ENCODE data around the gene CSRP1.
"Not testable (repeated sequence)": the region's sequence is repeated elsewhere in the genome, so short reads cannot be mapped to it uniquely, and the experiment has no call there.

The CSRP1 gene

DNA sequence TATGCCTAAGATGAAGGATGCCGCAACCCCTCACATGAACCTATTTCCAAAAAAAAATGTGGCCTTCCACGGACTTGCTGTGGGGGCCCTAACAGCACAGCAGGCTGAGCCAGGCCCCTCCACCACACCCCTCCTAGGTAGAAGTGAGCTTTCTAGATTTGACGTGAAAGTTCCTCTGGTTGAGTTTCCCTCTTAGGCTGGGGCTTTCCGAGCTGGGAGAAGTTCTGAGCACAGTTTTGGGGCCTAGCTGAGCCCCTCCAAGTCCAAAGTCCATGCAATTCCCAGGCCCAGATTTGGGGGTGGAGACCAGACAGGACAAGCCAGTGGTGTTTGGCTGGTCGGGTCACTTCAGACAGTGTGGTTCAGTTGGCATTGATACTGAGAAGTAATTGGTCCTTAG is 24.2 kb downstream of the CSRP1 start:
- no peak for DNase-seq (ENCODE audit: low spot score)
- Histone ChIP-seq H3K27ac (peak overlapping the region; percentile 40 to 86), H3K4me3 (no peak overlapping the region)
- TF ChIP-seq, protein P1, sequence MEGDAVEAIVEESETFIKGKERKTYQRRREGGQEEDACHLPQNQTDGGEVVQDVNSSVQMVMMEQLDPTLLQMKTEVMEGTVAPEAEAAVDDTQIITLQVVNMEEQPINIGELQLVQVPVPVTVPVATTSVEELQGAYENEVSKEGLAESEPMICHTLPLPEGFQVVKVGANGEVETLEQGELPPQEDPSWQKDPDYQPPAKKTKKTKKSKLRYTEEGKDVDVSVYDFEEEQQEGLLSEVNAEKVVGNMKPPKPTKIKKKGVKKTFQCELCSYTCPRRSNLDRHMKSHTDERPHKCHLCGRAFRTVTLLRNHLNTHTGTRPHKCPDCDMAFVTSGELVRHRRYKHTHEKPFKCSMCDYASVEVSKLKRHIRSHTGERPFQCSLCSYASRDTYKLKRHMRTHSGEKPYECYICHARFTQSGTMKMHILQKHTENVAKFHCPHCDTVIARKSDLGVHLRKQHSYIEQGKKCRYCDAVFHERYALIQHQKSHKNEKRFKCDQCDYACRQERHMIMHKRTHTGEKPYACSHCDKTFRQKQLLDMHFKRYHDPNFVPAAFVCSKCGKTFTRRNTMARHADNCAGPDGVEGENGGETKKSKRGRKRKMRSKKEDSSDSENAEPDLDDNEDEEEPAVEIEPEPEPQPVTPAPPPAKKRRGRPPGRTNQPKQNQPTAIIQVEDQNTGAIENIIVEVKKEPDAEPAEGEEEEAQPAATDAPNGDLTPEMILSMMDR (IDR thresholded peaks at IDR 0.05) = no peak

DNA sequence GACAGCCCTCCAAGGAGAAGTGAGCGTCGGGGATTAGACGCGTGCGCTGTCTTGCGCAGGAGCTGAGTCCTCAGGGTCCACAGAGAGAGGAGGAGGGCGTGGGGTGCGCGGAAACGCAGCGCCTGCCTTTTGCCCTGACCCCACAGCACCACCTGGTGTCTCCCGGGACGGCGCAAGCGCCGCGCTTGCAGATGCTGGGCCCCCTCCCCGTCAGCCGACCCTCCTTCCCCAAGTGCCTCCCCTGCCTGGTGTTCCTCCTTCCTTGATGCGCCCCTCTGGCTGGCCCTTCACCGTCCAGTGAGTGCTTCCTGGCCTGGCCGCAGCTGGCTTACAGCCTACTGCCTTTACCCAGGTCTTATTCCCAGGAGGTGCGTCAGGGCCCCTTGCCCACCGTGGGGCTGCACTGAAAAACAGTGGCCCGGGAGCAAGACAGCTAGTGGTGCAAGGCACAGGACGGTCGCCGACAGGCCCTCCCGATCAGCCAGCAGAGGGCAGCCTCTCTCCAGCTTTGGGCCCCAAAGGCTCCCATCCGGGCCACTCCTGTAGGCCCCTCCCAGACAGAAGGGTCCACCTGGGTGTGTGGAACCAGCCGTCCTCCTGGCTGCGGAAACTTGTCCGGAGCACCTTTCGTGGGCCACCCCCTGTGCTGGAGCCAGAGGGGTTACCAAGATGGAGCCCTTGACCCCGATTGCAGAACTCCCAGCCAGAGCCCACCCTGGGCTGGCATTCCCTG is 25.0 kb downstream of the CSRP1 start:
- DNase-seq (ENCODE audit: low spot score) = peak; percentile 91
- Histone ChIP-seq H3K27ac (peak overlapping the region; percentile 61 to 86), H3K4me3 (peak overlapping the region; percentile 66)
- TF ChIP-seq, protein P1 (IDR thresholded peaks at IDR 0.05) = peak; percentile 73

DNA sequence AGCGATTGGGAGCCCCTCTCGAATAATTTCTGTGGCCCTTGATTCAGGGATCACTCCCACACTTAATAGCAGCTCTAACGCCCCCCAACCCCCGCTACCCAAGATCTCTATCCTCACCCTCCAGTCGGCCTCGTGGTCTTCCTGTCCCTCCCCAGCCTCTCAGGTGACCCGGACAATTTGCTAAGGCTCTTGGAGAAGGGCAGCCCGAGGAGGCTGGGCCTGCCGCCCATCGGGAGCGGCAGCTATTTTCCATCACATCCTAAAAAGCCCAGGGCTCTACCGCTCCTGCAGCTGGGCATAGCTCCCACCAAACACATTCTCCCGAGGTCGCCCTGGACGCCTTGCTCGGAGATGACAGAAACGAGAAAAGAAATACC is 25.9 kb downstream of the CSRP1 start:
- Histone ChIP-seq H3K27ac (peak overlapping the region; percentile 61 to 86), H3K4me3 (peak overlapping the region; percentile 66)
- no peak for DNase-seq (ENCODE audit: low spot score)
- TF ChIP-seq, protein P1 (IDR thresholded peaks at IDR 0.05) = no peak

DNA sequence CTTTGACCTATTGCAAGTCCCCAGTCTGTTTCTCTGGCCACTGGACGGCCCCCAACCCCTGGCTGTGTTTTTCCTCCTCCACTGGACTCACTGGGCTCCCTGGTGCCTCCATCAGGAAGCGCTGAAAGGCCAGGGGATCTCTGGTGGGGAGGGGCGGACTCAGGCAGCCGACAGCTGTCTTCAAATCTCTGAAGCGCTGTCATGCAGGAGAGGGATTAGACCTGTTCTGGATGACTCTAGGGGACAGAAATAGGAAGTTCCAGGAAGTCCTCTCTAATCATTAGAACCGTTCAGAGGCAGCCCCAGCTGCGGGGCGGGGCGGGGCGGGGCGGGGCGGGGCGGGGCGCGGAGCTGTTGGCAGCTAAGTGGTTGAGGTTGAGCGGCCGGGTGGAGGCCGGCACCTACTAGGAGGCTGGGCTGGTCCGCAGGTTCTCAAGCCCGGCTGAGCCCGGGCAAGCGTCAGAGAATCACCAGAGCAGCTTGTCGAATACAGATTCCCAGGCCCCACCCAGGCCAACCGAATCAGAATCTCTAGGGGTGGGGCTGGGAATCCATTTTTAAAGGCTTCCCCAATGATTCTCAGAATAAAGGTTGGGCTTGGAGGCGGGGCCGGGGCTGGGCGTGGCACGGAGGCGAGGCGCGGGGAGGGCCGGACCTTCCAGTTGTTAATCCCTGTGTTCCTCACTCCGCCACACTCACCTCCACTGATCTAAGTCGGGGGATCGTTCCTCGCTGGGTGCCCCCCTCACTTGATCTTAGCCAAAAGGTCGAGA is 26.5 kb downstream of the CSRP1 start:
- Histone ChIP-seq H3K27ac (peak overlapping the region; percentile 61 to 86), H3K4me3 (peak overlapping the region; percentile 66)
- TF ChIP-seq, protein P1 (IDR thresholded peaks at IDR 0.05) = no peak
- peak; percentile 91 for DNase-seq (ENCODE audit: low spot score)

DNA sequence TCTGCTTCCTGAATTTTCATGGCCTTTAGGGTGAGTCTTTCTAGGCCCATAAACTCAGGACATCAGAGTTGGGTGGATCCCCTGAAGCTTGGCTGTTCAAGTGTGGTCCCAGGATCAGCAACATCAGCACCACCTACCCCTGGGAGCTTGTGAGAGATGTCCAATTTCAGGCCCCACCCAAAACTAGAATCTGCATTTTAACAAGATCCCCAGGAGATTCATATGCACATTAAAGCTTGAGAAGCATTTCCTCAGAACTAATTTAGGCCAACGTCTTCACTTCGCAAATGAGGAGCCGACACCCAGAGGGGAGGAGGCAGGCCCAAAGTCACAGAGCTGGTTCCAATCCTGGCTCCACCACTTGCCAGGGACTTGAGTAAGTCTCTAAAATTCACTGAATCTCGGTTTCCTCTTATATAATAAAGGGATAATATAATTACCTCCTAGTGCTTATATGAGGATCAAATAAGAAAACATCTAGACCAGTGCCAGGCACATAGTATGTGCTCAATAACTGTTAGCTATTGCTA is 27.7 kb downstream of the CSRP1 start:
- no peak for DNase-seq (ENCODE audit: low spot score)
- Histone ChIP-seq H3K4me3 (no peak overlapping the region), H3K27ac (peak overlapping the region in 1 of 2 donors; percentile 86)
- TF ChIP-seq, protein P1 (IDR thresholded peaks at IDR 0.05) = no peak

DNA sequence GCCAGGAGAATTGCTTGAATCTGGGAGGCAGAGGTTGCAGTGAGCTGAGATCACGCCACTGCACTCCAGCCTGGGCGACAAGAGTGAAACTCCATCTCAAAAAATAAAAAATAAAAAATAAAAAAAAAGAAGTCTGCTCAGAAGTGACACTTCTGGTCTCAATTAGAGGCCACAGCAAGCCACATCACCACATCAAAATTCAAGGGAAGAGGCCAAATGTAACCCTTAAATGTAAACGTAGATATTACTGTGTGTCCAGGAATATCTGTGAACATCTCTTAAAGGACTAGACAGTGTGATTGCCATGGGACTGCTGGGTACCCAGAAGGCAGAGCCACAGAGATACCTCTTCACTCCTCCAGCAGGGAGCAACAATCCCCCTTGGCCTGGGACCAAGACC is 28.3 kb downstream of the CSRP1 start:
- not testable (repeated sequence) for DNase-seq (ENCODE audit: low spot score); H3K4me3 ChIP-seq
- H3K27ac ChIP-seq = peak overlapping the region in 1 of 2 donors; percentile 18

DNA sequence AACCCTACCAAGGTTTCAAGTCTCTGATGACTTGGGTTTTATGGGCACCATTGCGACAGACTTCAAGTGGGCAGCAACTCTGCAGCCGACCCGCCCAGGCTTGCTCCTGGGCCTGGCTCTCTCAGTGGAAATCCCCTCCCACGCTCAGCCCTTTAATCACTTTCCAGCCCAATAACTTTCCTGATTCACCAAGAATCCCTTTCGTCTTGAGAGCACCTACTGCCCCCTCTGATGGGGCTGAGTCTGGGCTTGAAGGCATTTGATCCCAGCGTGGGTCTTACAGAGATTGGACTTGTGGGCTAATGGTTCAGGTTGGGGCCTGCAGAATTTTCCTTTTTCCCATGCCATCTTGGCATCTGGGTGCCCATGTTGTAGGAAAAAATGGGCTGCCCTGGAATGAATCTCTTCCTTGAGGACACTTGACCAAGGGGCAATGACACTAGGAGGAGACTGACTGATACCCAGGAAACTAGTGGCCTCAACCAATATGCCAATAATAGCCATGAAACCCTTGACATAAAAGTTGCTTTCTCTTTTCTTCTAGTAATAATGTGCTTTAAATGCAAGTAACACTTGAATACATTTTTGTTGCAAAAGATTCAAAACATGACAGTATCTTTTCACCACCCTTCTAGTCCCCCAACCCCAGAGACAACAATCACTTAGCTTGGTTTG is 30.1 kb downstream of the CSRP1 start:
- H3K27ac ChIP-seq = no peak overlapping the region
- no peak overlapping the region for H3K4me3 ChIP-seq
- no peak for DNase-seq (ENCODE audit: low spot score)
- TF ChIP-seq, protein P1 (IDR thresholded peaks at IDR 0.05) = no peak

All from coronary artery (tissue), 2 donors.